Parathyroid adenoma (tissue), 2 donors: ENCODE results near the gene FRK.
A peak's percentile ranks its signal among the peaks of the same experiment; 100 is the strongest.

ENCODE experiments used
- H2AFZ ChIP-seq: fragments of 300-600 bp; sonication (generic); one replicate; pipeline ENCODE4 v1.7.0; 2017; ENCODE audit warnings: antibody characterized with exemption, mild to moderate bottlenecking
- H3K27ac ChIP-seq: fragments of 300-600 bp; sonication (generic); one replicate; pipeline ENCODE4 v1.7.0; 2017
- H3K27me3 ChIP-seq: fragments of 300-600 bp; sonication (generic); one replicate; pipeline ENCODE4 v1.7.0; 2017; ENCODE audit warnings: low read length; ENCODE audit not compliant: control insufficient read depth, insufficient read depth
- H3K36me3 ChIP-seq: fragments of 300-600 bp; sonication (generic); one replicate; pipeline ENCODE4 v1.7.0; 2017; ENCODE audit warnings: low read length; ENCODE audit not compliant: control insufficient read depth, insufficient read depth
- H3K4me1 ChIP-seq: fragments of 300-600 bp; sonication (generic); one replicate; pipeline ENCODE4 v1.7.0; 2017; ENCODE audit warnings: control low read depth
- H3K4me2 ChIP-seq: fragments of 300-600 bp; sonication (generic); one replicate; pipeline ENCODE4 v1.7.0; 2017; ENCODE audit warnings: low read length
- H3K4me3 ChIP-seq: fragments of 300-600 bp; sonication (generic); one replicate; pipeline ENCODE4 v1.7.0; 2017; ENCODE audit warnings: low read depth, low read length
- H3K79me2 ChIP-seq: fragments of 300-600 bp; sonication (generic); one replicate; pipeline ENCODE4 v1.7.0; 2017; ENCODE audit warnings: control low read depth
- H3K9ac ChIP-seq: fragments of 300-600 bp; sonication (generic); one replicate; pipeline ENCODE4 v1.7.0; 2017; ENCODE audit warnings: mild to moderate bottlenecking
- H3K9me3 ChIP-seq: fragments of 300-600 bp; sonication (generic); one replicate; pipeline ENCODE4 v1.7.0; 2017; ENCODE audit warnings: low read length; ENCODE audit not compliant: control insufficient read depth
- CTCF ChIP-seq: fragments of 300-600 bp; sonication (generic); IDR thresholded peaks from one replicate; pipeline ENCODE4 v1.7.0; 2017; ENCODE audit warnings: antibody characterized with exemption, mild to moderate bottlenecking
- donor health status: primary hyperparathyroidism.

Gene FRK

GRCh38 chr6:116062496-116062895, 1.8 kb upstream of the FRK start:
- no peak overlapping the region for H3K9ac ChIP-seq
- TF ChIP-seq CTCF: no peak
- no peak overlapping the region for H3K27ac ChIP-seq

GRCh38 chr6:116059713-116060571, 749 bp downstream of the FRK start:
- H2AFZ ChIP-seq: peak overlapping the region; percentile 87
- H3K27me3 ChIP-seq: no peaks in the 10 kb centered on the region
- H3K79me2 ChIP-seq: no peaks in the 10 kb centered on the region
- no peak for TF ChIP-seq CTCF
- H3K9me3 ChIP-seq: no peaks in the 10 kb centered on the region
- no peak overlapping the region for H3K4me2 ChIP-seq
- H3K27ac ChIP-seq: peak overlapping the region; percentile 71
- no peak overlapping the region for H3K9ac ChIP-seq
- H3K4me3 ChIP-seq: no peak overlapping the region
- H3K4me1 ChIP-seq: no peaks in the 10 kb centered on the region
- no peaks in the 10 kb centered on the region for H3K36me3 ChIP-seq

More at GRCh38 chr6:116062496-116062895, 1.8 kb upstream of the FRK start:
- no peaks in the 10 kb centered on the region for H3K36me3 ChIP-seq
- no peaks in the 10 kb centered on the region for H3K27me3 ChIP-seq
- H2AFZ ChIP-seq: no peak overlapping the region
- H3K4me2 ChIP-seq: no peak overlapping the region
- no peak overlapping the region for H3K4me3 ChIP-seq
- H3K4me1 ChIP-seq: no peaks in the 10 kb centered on the region
- no peaks in the 10 kb centered on the region for H3K79me2 ChIP-seq
- H3K9me3 ChIP-seq: no peaks in the 10 kb centered on the region

- Histone ChIP-seq H3K4me3 (no peak overlapping the region), H3K27ac (peak overlapping the region; percentile 29), H3K27me3 (no peaks in the 10 kb centered on the region), H3K9me3 (no peaks in the 10 kb centered on the region), H3K4me2 (peak overlapping the region; percentile 7), H3K36me3 (no peaks in the 10 kb centered on the region), H3K79me2 (no peaks in the 10 kb centered on the region), H2AFZ (no peak overlapping the region), H3K4me1 (no peaks in the 10 kb centered on the region), H3K9ac (no peak overlapping the region)
- TF ChIP-seq CTCF: no peak
These were observed 2.9 kb downstream of the FRK start for GRCh38 chr6:116057766-116058165.

- H3K4me2 ChIP-seq: no peak overlapping the region
- H3K27ac ChIP-seq: no peak overlapping the region
- H3K27me3 ChIP-seq: no peaks in the 10 kb centered on the region
- H3K36me3 ChIP-seq: no peaks in the 10 kb centered on the region
- H2AFZ ChIP-seq: no peak overlapping the region
- TF ChIP-seq CTCF: no peak
- H3K9ac ChIP-seq: no peak overlapping the region
- H3K4me3 ChIP-seq: no peak overlapping the region
- H3K4me1 ChIP-seq: no peaks in the 10 kb centered on the region
- H3K79me2 ChIP-seq: no peaks in the 10 kb centered on the region
- no peaks in the 10 kb centered on the region for H3K9me3 ChIP-seq
These were observed 5.2 kb downstream of the FRK start for GRCh38 chr6:116055513-116055912.

GRCh38 chr6:116051244-116051643, 9.4 kb downstream of the FRK start:
- Histone ChIP-seq H3K27ac (no peak overlapping the region), H3K4me1 (no peaks in the 10 kb centered on the region), H3K36me3 (no peaks in the 10 kb centered on the region), H3K79me2 (no peaks in the 10 kb centered on the region), H3K4me2 (no peak overlapping the region), H3K9me3 (no peaks in the 10 kb centered on the region), H3K27me3 (no peaks in the 10 kb centered on the region), H3K9ac (no peak overlapping the region), H3K4me3 (no peak overlapping the region), H2AFZ (no peak overlapping the region)
- TF ChIP-seq CTCF: no peak
